Retinal pigment epithelial cell (primary cell): ENCODE results near the gene CALD1.

ENCODE experiments used
- DNase-seq: peaks from one replicate; pipeline ENCODE4 v3.0.0-alpha.2; 2010; ENCODE audit warnings: low read depth
- H3K4me3 ChIP-seq: 2 replicates; pipeline ENCODE4 v1.5.1; 2011; ENCODE audit warnings: mild to moderate bottlenecking, low read length, control low read depth, moderate library complexity
- TF ChIP-seq, protein P1 (sequence below): conservative IDR thresholded peaks from 2 replicates; pipeline ENCODE4 v1.5.1; 2011; ENCODE audit warnings: low read depth, low read length, control low read depth, inconsistent platforms

Gene CALD1

DNA sequence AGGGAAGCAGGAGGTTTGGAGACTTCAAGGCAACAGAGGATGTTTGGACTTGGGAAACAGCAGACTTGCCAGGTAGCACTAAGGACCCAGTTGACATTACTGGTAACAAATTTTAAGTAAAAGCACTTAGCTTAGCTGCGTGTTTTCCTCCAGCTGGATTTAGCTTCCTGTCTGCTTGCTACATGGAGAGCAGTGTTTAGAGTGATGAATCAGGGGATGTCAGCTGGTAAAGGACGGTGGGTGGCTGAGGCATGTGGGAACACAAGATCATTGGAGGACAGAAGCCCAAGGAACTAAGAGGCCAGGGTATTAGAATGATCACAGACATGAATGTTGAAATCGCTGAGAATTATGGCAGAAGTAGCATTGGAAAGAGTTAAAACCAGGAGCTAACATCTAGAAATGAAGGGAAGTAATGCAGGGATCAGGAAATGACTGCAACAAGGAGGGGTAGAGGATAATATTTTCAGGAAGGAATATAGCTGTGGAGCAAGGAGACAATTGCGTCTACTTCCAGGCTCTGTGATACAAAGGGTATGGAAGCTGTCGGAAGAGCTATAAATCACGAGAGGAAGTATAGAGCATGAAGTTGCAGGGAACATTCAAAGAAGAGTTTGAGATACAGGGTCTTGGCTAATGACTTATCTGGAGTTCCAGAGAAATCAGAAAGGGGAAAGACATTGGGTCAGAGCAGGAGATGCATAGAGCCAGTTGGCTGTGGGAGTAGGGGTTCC is 34.4 kb downstream of the CALD1 start:
- no peak for DNase-seq
- H3K4me3 ChIP-seq: no peak overlapping the region
- TF ChIP-seq, protein P1, sequence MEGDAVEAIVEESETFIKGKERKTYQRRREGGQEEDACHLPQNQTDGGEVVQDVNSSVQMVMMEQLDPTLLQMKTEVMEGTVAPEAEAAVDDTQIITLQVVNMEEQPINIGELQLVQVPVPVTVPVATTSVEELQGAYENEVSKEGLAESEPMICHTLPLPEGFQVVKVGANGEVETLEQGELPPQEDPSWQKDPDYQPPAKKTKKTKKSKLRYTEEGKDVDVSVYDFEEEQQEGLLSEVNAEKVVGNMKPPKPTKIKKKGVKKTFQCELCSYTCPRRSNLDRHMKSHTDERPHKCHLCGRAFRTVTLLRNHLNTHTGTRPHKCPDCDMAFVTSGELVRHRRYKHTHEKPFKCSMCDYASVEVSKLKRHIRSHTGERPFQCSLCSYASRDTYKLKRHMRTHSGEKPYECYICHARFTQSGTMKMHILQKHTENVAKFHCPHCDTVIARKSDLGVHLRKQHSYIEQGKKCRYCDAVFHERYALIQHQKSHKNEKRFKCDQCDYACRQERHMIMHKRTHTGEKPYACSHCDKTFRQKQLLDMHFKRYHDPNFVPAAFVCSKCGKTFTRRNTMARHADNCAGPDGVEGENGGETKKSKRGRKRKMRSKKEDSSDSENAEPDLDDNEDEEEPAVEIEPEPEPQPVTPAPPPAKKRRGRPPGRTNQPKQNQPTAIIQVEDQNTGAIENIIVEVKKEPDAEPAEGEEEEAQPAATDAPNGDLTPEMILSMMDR: no peak

DNA sequence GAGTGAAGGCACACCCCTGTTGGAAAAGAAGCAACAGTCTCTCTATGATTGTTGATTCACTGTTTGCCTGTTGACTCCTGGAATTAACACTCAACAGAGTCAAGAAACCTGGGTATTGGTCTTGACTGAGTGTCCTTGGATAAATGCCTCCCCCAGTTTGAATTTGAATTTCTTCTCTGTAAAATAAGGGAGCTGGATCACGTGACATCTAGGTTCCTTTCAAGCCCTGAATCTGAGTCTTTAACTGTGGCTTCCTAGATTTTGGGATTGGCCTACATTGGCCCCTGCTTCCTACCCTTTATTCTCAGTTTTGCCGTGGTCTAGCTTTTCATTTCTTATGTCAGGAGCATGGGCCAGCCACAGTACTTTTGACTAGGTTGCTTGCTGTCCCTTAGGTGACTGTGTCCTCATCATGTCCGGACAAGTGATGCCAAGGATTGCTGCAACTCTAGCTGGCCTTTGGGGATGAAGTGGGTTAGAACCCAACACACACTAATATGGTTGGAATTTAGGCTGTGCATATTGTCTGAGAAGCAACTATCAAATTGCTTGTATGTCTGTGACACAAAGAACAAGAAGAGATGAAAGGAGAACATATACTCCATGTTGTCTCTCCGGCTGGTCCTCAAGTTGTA is 35.4 kb downstream of the CALD1 start:
- no peak overlapping the region for H3K4me3 ChIP-seq
- TF ChIP-seq, protein P1: no peak
- no peak for DNase-seq

DNA sequence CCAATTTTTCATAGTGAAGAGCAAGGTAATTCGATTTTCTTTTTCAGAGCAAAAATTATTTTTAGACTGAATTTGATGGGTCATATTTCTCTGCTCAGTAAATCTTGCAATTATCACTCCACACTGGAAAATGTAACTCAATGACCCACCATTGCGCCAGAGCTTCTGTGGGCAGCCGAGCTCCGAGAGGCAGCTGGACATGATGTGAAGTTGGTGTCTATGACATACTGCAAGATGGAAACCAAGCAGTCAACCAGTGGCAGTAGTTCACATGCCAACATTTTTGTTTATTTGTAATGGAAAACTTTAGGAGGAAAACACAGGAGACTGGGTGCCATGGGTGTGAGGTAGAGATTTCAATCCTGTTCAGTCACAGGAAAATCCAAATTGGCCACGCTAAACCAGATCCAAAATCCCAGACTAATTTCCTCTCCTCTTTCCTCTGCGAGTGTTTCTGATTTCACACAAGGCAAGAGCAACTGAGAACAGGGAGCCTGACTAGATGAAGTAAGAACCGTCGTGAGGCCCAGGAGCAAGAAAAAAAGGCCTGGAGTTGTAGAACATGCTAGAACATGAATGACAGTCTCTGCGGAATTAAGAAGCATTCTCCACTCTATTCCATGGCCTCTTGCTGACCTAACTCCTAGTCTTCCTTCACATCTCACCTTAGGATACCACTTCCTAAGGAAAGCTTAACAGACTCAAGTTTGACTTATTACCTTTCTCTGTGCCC is 39.3 kb downstream of the CALD1 start:
- DNase-seq: no peak
- no peak overlapping the region for H3K4me3 ChIP-seq
- TF ChIP-seq, protein P1: no peak

DNA sequence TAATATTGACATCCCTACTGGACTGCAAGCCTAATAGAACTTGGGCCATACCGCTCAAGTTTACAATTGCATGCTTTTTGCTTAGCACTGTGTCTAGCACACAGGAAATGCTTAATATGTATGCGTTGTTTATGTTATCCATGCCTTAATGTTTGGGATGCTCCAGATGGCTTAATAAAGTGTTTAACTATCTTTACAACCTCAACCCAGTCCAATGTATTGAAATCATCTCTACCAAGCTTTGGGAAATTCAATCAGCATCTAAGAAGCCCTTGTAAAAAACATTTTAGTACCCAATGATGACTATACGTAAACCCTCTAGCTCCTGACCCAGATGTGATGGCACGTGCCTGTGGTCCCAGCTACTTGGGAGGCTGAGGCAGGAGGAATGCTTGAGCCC is 40.0 kb downstream of the CALD1 start:
- DNase-seq: no peak
- TF ChIP-seq, protein P1: no peak
- no peak overlapping the region for H3K4me3 ChIP-seq

DNA sequence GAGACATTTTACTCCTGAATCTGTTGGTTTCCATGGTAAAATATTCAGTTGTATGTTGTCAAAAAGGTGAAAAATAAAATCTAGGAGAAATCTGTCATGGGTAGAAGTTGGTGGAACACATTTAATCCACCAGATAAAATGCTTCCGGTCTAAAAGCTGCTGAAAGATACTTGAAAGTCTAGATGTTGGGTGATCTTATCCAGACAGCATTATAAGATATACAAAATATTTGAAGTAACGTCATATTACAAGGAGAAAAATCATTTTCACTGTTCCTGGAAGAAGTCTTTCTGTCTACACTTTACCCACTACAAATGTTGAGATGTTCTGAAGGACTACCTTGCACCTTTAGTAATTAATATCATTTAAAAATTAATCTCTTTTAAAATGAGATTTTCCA is 40.9 kb downstream of the CALD1 start:
- DNase-seq: no peak
- no peak overlapping the region for H3K4me3 ChIP-seq
- TF ChIP-seq, protein P1: no peak

DNA sequence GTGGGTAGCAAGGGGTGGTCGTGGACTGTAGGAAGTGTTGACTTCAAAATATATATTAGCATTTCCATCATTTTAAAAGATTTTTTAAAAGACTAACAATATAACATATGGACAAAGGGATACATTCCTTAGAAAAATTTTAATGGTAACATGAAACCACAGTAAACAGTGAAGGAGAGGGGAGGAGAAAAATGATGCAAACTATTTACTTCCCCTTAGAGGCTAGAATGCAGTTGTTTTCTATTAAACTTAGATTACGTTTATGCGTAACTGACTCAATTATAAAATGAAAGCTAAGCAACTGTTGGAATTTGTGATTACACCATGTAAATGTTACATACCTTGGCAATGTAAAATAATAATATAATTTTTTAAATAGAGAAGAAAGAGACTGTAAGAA is 41.3 kb downstream of the CALD1 start:
- TF ChIP-seq, protein P1: no peak

More for the DNA sequence above, 41.3 kb downstream of the CALD1 start:
- no peak for DNase-seq
- no peak overlapping the region for H3K4me3 ChIP-seq
